Skin of body (tissue), 2 donors: ENCODE data around the gene RAX. TPM values are rescaled to one million over a fixed set of nuclear protein-coding genes. Genes with fewer than 3 reads are reported as not detected.
"Not testable (repeated sequence)": the region's sequence is repeated elsewhere in the genome, so short reads cannot be mapped to it uniquely, and the experiment has no call there.

Source experiments
- DNase-seq: peaks from one replicate; lab custom pipeline; 2025; lab: John Stamatoyannopoulos, UW
- total RNA-seq: library from RNA; depleted of rRNA; stranded (reverse); fragments of >200 nt; gene quantifications from one replicate; pipeline ENCODE4 v1.2.3, GENCODE V29; 2014

The RAX gene
- total RNA-seq, 1 donor from 2014 or later: 0.39 TPM

GRCh38 chr18:59273759-59274532 lies 692 bp upstream of the RAX start:
- DNase-seq: no peak

- DNase-seq: no peak
Measured at GRCh38 chr18:59272221-59272888, 899 bp downstream of the RAX start.

- DNase-seq: no peak
Measured at GRCh38 chr18:59271606-59272220, 1.5 kb downstream of the RAX start.

DNA sequence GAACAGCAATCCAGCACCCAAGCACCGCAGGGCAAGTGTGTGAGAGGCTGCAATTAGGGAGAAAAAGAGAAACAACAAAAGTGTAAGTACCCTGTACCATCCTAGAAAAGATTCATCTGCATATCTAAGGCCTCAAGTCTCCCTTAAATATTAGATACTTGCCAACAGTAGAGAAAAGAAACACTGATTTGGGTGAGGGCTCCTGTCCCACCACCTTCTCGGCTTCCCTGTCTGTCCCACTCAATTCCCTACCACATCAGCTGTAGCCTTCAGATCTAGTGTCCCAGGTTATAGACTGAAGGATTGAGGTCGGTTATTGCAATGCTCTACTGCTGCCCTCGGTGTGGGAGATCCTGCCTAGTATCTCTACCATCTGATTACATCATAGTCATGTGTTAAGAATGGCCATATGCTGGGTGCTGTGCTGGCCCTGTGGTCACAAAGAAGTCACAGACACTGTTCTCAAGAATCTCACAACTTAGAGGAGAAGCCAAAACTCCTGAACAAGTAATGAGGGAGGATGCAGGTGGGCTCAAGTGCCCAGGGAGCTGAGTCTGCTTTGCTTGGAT lies 2.5 kb downstream of the RAX start:
- DNase-seq: no peak

DNA sequence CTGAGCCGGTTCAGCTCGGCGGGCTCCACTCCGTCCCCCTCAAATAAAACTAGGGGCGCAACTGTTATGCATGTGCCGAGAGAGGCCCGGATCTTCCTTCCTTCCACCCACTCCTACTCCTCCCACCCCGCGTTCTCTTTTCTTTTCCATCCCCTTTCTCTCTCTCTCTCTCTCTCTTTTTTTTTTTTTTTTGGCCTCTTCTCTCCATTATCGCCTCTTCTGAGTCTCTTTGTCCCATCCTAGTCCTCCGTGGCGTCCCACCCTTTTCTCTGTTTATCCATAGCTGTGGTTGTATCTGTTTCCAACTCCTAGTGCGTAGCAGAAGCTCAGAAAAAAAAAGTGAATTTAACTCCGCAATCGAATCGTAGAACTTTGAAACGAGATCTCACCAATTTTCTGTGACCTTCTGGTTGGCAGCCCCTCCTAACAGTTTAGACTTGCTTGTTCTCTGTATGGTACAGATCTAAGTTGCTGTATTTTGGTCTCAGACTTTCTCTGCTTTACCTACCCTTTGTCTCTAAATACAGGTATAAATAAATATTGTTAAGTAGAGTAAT lies 3.6 kb downstream of the RAX start:
- DNase-seq: no peak

- DNase-seq: no peak
Measured at GRCh38 chr18:59268721-59269562, 4.3 kb downstream of the RAX start.

GRCh38 chr18:59268127-59268720 lies 5.0 kb downstream of the RAX start:
- DNase-seq: no peak

- DNase-seq: no peak
Measured at GRCh38 chr18:59267503-59268126, 5.6 kb downstream of the RAX start.

- no peak for DNase-seq
Measured at GRCh38 chr18:59266886-59267502, 6.3 kb downstream of the RAX start.

- DNase-seq: no peak
Measured at GRCh38 chr18:59266459-59266858, 6.8 kb downstream of the RAX start.

DNA sequence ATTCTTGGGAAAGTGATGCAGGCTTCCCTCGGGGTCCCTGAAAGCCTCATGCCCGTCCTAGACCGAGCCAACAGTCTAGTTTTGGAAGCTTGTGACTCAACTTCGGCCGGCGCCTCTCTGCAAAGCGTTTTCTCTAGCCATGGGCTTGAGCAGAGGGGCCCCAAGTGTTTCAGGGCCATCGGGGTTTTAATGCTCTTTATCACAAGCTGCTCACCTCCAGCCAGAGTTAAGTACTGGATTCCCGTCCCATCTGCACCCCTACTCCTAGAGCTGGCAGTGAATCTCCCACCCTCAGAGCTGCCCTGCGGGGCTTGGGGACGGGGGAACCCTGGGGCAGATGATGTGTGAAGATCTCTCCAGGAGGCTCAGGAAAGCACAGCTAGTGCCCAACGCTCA lies 7.3 kb downstream of the RAX start:
- no peak for DNase-seq

DNA sequence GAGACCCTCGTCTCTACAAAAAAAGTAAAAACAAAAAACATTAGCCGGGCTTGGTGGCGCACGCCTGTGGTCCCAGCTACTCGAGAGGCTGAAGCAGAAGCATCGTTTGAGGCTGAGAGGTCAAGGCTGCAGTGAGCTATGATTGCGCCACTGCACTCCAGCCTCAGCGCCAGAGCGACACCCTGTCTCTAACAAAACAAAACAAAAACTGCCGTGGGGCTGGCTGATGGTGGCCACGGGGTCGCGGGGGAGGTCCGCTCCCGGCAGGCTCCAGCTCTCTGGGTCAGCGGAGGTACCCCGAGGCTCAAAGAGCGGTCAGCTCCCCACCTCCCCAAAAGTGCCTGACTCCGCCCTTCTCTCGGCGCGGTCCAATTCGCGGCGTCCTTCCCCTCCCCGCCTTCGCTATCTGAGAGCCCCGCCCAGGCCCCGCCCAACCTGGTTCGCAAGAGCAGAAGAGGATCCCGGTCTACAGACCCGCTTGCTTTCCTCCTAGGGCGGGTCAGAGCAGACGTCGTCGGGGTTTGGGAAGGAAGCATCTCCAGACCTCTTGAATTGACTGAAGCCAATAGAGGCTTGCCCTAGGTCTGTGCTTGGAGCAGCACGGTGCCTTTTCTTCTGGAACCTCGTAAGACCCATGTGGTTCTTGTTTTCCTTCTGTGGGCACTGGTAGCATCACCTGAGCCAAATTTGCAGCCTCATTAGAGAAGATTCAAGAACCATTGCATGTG lies 7.8 kb downstream of the RAX start:
- DNase-seq: no peak

- no peak for DNase-seq
Measured at GRCh38 chr18:59264651-59265245, 8.5 kb downstream of the RAX start.

DNA sequence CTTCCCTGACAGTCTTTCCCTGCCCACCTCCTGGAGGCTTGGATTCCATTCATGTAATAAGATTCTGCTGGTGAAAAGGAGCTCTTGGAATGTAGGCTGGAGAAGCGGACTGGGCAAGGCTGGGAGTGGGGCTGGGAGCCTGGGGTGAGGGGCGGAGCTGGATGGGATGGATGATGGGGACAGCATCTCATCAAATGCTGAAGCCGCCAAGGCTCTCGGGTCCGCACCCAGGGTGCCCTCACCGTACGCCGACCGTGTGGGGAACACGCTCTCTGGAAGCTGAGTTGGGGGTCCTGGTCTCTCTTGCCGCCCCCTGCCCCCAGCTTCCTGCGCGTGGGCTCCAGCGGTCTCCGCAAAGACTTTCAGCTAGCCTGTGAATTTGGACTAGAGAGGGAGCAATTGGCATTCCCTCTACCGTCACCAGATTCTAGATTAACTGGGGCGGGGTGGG lies 9.1 kb downstream of the RAX start:
- DNase-seq: no peak

DNA sequence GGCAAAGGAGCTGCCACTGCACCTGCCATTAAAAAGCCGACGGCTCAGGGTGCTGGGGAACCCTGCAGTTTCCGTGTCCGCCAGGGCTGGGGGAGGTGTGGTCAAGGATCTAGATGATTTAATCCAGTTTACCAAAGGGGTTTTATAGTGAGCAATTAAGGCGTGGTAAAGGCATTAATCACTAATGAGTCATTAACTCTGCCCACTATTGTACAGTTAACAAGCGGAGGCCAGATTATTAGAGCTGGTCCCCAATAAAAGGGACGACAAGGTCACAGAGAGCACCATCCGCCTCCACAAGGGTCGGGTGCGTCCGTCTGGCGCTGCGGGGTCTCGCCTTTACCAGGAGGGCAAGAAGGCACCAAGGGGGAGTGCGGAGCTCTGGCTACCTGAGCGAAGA lies 9.6 kb downstream of the RAX start:
- no peak for DNase-seq

DNA sequence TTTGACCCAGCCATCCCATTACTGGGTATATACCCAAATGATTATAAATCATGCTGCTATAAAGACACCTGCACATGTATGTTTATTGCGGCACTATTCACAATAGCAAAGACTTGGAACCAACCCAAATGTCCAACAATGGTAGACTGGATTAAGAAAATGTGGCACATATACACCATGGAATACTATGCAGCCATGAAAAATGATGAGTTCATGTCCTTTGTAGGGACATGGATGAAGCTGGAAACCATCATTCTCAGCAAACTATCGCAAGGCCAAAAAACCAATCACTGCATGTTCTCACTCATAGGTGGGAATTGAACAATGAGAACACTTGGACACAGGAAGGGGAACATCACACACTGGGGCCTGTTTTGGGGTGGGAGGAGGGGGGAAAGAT lies 11.0 kb downstream of the RAX start:
- DNase-seq: not testable (repeated sequence)

DNA sequence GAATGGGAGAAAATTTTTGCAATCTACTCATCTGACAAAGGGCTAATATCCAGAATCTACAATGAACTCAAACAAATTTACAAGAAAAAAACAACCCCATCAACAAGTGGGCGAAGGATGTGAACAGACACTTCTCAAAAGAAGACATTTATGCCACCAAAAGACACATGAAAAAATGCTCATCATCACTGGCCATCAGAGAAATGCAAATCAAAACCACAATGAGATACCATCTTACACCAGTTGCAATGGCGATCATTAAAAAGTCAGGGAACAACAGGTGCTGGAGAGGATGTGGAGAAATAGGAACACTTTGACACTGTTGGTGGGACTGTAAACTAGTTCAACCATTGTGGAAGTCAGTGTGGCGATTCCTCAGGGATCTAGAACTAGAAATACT lies 11.4 kb downstream of the RAX start:
- DNase-seq: not testable (repeated sequence)

DNA sequence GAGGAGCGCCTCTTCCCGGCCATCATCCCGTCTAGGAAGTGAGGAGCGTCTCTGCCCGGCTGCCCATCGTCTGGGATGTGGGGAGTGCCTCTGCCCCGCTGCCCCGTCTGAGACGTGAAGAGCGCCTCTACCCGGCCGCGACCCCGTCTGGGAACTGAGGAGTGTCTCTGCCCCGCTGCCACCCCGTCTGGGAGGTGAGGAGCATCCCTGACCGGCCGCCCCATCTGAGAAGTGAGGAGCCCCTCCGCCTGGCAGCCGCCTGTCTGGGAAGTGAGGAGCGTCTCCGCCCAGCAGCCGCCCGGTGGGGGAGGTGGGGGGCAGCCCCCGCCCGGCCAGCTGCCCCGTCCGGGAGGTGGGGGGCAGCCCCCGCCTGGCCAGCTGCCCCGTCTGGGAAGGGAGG lies 17.8 kb downstream of the RAX start:
- not testable (repeated sequence) for DNase-seq
